ENCODE results near the gene RSAD2. TPM values are rescaled to one million over a fixed set of nuclear protein-coding genes. Genes with fewer than 3 reads are reported as not detected.

RSAD2 gene
- total RNA-seq, 4 donors from 2014 or later: 0.30 to 7.6 (median 4.7) TPM

- DNase-seq (ENCODE audit: low spot score in 2 of 2): no peak
- H3K36me3 ChIP-seq: no peaks in the 10 kb centered on the region
- no peaks in the 10 kb centered on the region for H3K9me3 ChIP-seq
- TF ChIP-seq, protein P1, sequence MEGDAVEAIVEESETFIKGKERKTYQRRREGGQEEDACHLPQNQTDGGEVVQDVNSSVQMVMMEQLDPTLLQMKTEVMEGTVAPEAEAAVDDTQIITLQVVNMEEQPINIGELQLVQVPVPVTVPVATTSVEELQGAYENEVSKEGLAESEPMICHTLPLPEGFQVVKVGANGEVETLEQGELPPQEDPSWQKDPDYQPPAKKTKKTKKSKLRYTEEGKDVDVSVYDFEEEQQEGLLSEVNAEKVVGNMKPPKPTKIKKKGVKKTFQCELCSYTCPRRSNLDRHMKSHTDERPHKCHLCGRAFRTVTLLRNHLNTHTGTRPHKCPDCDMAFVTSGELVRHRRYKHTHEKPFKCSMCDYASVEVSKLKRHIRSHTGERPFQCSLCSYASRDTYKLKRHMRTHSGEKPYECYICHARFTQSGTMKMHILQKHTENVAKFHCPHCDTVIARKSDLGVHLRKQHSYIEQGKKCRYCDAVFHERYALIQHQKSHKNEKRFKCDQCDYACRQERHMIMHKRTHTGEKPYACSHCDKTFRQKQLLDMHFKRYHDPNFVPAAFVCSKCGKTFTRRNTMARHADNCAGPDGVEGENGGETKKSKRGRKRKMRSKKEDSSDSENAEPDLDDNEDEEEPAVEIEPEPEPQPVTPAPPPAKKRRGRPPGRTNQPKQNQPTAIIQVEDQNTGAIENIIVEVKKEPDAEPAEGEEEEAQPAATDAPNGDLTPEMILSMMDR (IDR thresholded peaks at IDR 0.05): no peak
- no peak for TF ChIP-seq EP300 (IDR thresholded peaks at IDR 0.05)
- TF ChIP-seq POLR2A (IDR thresholded peaks at IDR 0.05): no peak
- peaks cover 0 to 64% (median 6%) of the 10 kb centered on the region in 4 donors for H3K4me1 ChIP-seq
- H3K27me3 ChIP-seq: no peaks in the 10 kb centered on the region
- H3K27ac ChIP-seq: peak overlapping the region; percentile 57 to 92 (median 80)
- 1% methylated on average over 12 to 44 of the region's 68 CpGs for WGBS, 2 donors
- peak overlapping the region; percentile 65 to 96 (median 80) for H3K4me3 ChIP-seq
Observed at GRCh38 chr2:6917761-6918421, 40.3 kb downstream of the RSAD2 start.

DNA sequence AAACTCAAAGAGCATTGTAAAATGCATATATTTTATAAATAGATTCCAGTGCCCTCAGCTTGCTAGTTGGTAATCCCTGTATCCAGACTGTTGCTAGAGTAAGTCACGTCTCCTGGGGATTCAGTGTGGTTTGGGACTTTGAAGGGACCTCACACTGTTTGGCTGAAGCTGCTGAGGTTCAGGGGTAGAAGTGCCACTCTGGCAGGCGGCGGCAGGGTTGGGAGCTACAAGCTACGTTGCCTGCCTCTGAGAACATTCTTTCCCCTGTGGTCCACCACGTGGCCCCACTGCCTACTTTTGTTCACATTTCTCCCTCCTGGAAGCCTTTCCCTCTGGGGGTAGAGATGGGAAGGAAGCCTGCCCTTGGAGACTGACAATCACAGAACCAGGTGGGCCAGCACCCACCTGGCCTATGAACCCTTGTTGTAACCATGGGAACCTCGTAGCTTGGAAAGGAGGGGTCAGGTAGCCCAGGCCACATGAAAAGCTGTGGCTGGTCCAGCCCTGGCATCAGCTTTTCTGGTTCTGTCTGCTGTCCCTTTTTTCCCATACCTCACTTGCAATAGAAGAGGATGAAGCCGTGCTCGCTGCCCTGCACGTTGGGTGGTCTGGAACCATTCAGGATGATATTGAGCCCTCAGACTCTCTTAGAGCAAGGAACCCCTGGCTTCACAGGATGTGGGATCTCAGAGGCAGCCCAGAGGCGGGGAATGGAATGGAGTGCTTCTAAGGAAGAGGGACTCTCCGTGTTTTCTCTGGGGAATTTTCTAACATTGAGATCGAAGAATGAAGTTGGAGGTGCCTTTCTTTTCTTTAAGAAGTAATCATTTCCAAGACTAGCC, 42.5 kb downstream of the RSAD2 start:
- Histone ChIP-seq H3K27ac (peak overlapping the region in 2 of 4 donors; percentile 1 to 78), H3K9me3 (no peaks in the 10 kb centered on the region), H3K4me3 (no peak overlapping the region), H3K4me1 (peaks cover 0 to 79% (median 6%) of the 10 kb centered on the region in 4 donors), H3K36me3 (no peaks in the 10 kb centered on the region), H3K27me3 (no peaks in the 10 kb centered on the region)
- TF ChIP-seq EP300 (IDR thresholded peaks at IDR 0.05) (peak in 1 of 2 donors; percentile 17), POLR2A (IDR thresholded peaks at IDR 0.05) (no peak)
- WGBS, 2 donors: 61 to 63% methylated on average over 12 of the region's 12 CpGs
- DNase-seq (ENCODE audit: low spot score in 2 of 2): no peak

GRCh38 chr2:6920743-6921064, 43.1 kb downstream of the RSAD2 start:
- TF ChIP-seq EP300 (IDR thresholded peaks at IDR 0.05): no peak
- no peak for TF ChIP-seq POLR2A (IDR thresholded peaks at IDR 0.05)
- TF ChIP-seq, protein P1 (IDR thresholded peaks at IDR 0.05): no peak
- H3K9me3 ChIP-seq: no peaks in the 10 kb centered on the region
- H3K4me1 ChIP-seq: peaks cover 0 to 77% (median 6%) of the 10 kb centered on the region in 4 donors
- H3K36me3 ChIP-seq: no peaks in the 10 kb centered on the region
- peak overlapping the region in 2 of 4 donors; percentile 1 to 78 for H3K27ac ChIP-seq
- DNase-seq (ENCODE audit: low spot score in 2 of 2): no peak
- H3K27me3 ChIP-seq: no peaks in the 10 kb centered on the region
- no peak overlapping the region for H3K4me3 ChIP-seq
- 55 to 60% methylated on average over 4 of the region's 4 CpGs for WGBS, 2 donors

GRCh38 chr2:6921321-6921922, 43.8 kb downstream of the RSAD2 start:
- H3K36me3 ChIP-seq: no peaks in the 10 kb centered on the region
- H3K4me3 ChIP-seq: no peak overlapping the region
- TF ChIP-seq POLR2A (IDR thresholded peaks at IDR 0.05) (no peak), EP300 (IDR thresholded peaks at IDR 0.05) (no peak)
- TF ChIP-seq, protein P1 (IDR thresholded peaks at IDR 0.05): no peak
- H3K27me3 ChIP-seq: no peaks in the 10 kb centered on the region
- no peak for DNase-seq (ENCODE audit: low spot score in 2 of 2)
- no peaks in the 10 kb centered on the region for H3K9me3 ChIP-seq
- H3K27ac ChIP-seq: peak overlapping the region in 2 of 4 donors; percentile 36 to 78
- WGBS, 2 donors: 48 to 63% methylated on average over 11 of the region's 11 CpGs
- peaks cover 0 to 76% (median 6%) of the 10 kb centered on the region in 4 donors for H3K4me1 ChIP-seq

DNA sequence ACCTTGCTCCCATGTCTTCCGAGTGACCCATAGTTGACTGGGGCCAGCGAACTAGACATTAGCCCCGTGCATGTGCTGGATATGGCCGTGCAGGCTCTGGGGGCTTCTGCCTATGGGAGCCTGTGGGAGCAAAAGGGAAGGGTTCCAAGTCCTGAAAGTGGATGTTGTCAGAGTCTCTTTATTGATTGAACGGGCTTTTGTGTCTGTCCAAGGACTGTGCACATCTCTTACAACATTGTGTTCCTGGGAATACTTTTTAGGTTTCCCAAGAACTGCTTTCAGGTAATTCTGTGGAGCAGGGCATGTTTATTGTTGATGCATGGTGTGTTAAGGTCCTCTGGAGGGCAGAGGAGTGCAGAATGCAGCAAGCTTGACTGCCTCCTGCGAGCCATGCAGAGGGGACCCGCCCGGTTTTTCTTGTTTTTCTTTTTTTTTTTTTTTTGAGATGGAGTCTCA, 44.7 kb downstream of the RSAD2 start:
- peaks cover 0 to 73% (median 4%) of the 10 kb centered on the region in 4 donors for H3K4me1 ChIP-seq
- H3K9me3 ChIP-seq: no peaks in the 10 kb centered on the region
- no peak overlapping the region for H3K4me3 ChIP-seq
- TF ChIP-seq, protein P1 (IDR thresholded peaks at IDR 0.05): no peak
- TF ChIP-seq EP300 (IDR thresholded peaks at IDR 0.05) (no peak), POLR2A (IDR thresholded peaks at IDR 0.05) (no peak)
- 76 to 78% methylated on average over 8 of the region's 8 CpGs for WGBS, 2 donors
- no peak for DNase-seq (ENCODE audit: low spot score in 2 of 2)
- H3K27me3 ChIP-seq: no peaks in the 10 kb centered on the region
- no peaks in the 10 kb centered on the region for H3K36me3 ChIP-seq
- peak overlapping the region in 1 of 4 donors; percentile 78 for H3K27ac ChIP-seq
